Effector memory CD8-positive, alpha-beta T cell (primary cell): Measurements from ENCODE around the gene INPP4B.

Experiments
- ATAC-seq: fragments of 150-1000 bp; cut with Tn5 transposase; replicated peaks from 2 replicates; pipeline ENCODE4 v1.10.0; 2021; ENCODE audit warnings: mild to moderate bottlenecking, moderate library complexity
- DNase-seq, 3 experiments: peaks; one replicate each; pipeline ENCODE4 v3.0.0; 2021
- H3K27ac Mint-ChIP-seq, 2 donors: one replicate each; pipeline ENCODE4 v1.8.0; 2022; ENCODE audit warnings: mild to moderate bottlenecking in 2 of 2, mixed read lengths in 2 of 2, moderate library complexity in 2 of 2
- H3K27me3 Mint-ChIP-seq, 2 donors: one replicate each; pipeline ENCODE4 v1.8.0; 2022; ENCODE audit warnings: mixed read lengths in 2 of 2
- H3K36me3 Mint-ChIP-seq: one replicate; pipeline ENCODE4 v1.8.0; 2022; ENCODE audit warnings: mild to moderate bottlenecking, moderate library complexity, mixed read lengths; ENCODE audit not compliant: insufficient read depth
- H3K4me1 Mint-ChIP-seq, 2 donors: one replicate each; pipeline ENCODE4 v1.8.0; 2022; ENCODE audit warnings: low read depth in 2 of 2, mixed read lengths in 2 of 2
- H3K4me3 Mint-ChIP-seq, 2 donors: one replicate each; pipeline ENCODE4 v1.8.0; 2022; ENCODE audit warnings: mild to moderate bottlenecking in 2 of 2, mixed read lengths in 2 of 2, moderate library complexity in 2 of 2
- H3K9me3 Mint-ChIP-seq, 2 donors: one replicate each; pipeline ENCODE4 v1.8.0; 2022; ENCODE audit warnings: mixed read lengths in 2 of 2

INPP4B gene

DNA sequence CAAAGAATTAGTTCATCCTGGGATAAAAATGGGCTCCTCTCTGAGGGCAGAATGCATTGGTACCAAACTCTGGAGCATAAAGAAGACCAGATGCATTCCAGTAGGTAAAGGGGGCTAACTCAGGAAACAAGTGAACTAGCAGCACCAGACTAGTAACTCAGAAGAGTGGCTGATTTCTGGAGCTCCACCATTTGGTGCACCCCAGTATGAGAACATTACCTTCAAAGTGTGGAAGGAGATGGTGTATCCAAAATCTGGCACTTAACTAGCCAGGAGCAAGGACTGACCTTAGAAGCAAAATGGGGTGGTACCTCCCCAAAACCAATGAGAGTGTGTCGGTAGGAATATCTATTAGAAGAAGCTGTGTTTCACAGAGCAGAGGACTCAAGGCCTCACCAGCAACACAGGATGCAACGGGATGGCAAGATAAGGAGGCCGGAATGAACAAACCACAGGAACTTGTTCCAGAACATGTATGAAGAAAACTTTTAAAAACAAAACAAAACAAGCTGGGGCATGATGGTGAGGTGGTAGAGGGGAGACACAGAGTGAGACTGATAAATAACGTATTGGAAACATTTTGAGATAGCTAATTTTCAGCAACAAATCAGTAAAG, 142.3 kb downstream of the INPP4B start:
- no peaks in the 10 kb centered on the region for H3K9me3 Mint-ChIP-seq
- H3K27ac Mint-ChIP-seq: no peak overlapping the region
- ATAC-seq: peak; percentile 83
- DNase-seq: peak in 1 of 3 experiments; percentile 8
- no peak overlapping the region for H3K4me3 Mint-ChIP-seq
- peaks cover 0 to 5% of the 10 kb centered on the region in 2 donors for H3K4me1 Mint-ChIP-seq
- no peaks in the 10 kb centered on the region for H3K27me3 Mint-ChIP-seq
- no peaks in the 10 kb centered on the region for H3K36me3 Mint-ChIP-seq

DNA sequence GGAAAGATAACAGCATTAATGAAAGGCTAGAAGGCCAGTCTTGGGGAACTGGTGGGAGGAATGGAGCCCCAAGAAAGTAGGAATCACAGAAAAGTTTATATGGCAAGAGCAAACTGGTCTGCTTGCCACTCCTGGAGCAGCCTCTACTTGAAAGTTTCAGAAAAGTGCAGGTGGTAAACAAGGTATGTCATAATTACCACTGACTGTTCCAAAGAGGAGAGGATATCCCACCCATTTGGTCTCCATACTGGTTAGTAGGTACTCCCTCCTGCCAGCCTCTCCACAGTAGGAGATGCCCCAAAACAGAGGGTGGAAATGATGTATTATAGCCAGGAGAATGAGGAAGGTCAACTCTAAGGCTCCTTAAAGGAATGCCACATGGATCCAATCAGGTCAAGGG, 145.1 kb downstream of the INPP4B start:
- no peak for ATAC-seq
- DNase-seq: no peak
- peaks cover 6 to 10% of the 10 kb centered on the region in 2 donors for H3K4me1 Mint-ChIP-seq
- H3K27me3 Mint-ChIP-seq: no peaks in the 10 kb centered on the region
- no peaks in the 10 kb centered on the region for H3K36me3 Mint-ChIP-seq
- H3K9me3 Mint-ChIP-seq: no peaks in the 10 kb centered on the region
- no peak overlapping the region for H3K27ac Mint-ChIP-seq
- H3K4me3 Mint-ChIP-seq: no peak overlapping the region

DNA sequence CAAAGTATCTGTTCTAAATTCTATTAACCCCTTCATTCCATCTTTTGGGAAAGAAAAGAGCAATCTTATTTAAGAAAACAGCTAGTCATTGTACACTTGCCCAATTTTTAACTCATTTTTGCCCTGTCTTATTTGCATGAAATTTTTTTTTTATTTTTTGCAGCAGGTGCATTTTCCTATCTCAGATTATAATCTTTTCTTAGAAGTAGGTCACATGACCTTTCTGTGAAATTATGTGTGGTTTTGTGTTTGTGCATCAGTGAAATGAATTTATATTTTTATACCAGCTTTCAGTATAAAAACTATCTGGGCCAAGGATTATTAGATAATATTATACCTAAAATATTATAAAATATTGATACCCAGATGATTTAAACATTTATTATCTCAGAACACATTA, 145.6 kb downstream of the INPP4B start:
- ATAC-seq: no peak
- Mint-ChIP-seq H3K4me1 (peaks cover 6 to 13% of the 10 kb centered on the region in 2 donors), H3K4me3 (no peak overlapping the region)

DNA sequence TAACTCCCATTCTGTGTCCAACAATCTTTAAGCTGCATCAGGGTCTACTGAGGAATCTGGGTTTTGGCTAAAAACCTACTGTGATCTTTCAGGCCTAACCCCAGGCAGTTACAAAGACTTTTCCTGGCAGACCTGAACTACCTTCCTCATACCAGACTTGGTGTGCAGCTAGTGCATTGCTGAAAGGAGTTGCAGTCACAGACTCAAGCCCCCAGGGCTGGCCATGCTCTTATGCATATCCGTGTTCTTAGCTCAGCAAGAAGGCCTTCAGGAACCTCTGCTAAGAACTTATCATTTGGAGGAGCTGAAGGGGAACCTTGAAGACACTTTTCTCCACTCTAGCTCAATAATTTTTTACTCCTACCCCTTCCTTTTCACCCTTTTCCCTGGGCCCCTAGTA, 147.5 kb downstream of the INPP4B start:
- Mint-ChIP-seq H3K4me3 (no peak overlapping the region), H3K36me3 (peaks cover 3% of the 10 kb centered on the region), H3K27ac (peak overlapping the region in 1 of 2 donors; percentile 41), H3K27me3 (no peaks in the 10 kb centered on the region), H3K4me1 (peaks cover 6 to 13% of the 10 kb centered on the region in 2 donors), H3K9me3 (no peaks in the 10 kb centered on the region)
- ATAC-seq (no peak), DNase-seq (no peak)

More for the DNA sequence above, 145.6 kb downstream of the INPP4B start:
- H3K36me3 Mint-ChIP-seq: no peaks in the 10 kb centered on the region
- no peak overlapping the region for H3K27ac Mint-ChIP-seq
- H3K27me3 Mint-ChIP-seq: no peaks in the 10 kb centered on the region
- DNase-seq: no peak
- no peaks in the 10 kb centered on the region for H3K9me3 Mint-ChIP-seq

DNA sequence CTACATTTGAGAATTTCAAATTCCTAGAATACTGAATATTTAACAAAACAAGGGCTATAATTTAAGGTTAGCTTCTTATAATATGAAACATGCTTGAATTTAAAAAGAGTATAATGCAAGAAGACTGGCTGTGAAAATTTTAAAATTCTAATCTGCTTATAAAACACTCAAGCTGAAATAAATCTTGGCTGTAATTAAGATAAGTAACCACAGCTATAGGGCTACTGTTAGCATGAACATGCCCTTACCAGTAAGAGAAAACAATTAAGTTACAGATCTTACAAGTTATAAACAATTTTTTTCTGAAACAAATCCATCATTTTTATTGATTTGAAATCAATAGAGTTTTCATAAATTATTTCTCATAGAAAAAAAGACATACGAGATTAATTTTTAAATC, 148.2 kb downstream of the INPP4B start:
- Mint-ChIP-seq H3K4me1 (peaks cover 6 to 13% of the 10 kb centered on the region in 2 donors), H3K27me3 (no peaks in the 10 kb centered on the region), H3K4me3 (no peak overlapping the region), H3K27ac (no peak overlapping the region), H3K36me3 (peaks cover 3% of the 10 kb centered on the region), H3K9me3 (no peaks in the 10 kb centered on the region)
- DNase-seq (no peak), ATAC-seq (no peak)

DNA sequence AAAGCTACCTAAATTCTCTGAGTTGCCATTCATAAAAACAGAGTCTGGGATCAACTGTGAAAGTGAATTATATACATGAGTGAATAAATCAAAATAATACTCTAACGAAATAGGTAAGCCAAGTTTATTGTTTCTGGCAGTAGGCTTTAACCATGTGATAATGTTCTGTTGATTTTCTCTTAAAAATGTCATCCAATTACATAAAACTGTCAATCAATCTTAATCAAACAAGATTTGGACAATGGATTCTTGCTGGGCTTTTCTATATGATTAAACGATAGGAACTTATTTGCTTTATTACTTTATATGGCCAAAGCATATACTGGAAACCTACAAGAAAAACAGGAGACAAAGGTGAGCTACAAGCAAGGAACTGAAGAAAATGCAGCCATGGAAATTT, 148.8 kb downstream of the INPP4B start:
- H3K9me3 Mint-ChIP-seq: no peaks in the 10 kb centered on the region
- no peak for ATAC-seq
- no peak for DNase-seq
- H3K4me1 Mint-ChIP-seq: peaks cover 6 to 13% of the 10 kb centered on the region in 2 donors
- no peak overlapping the region for H3K4me3 Mint-ChIP-seq
- peaks cover 3% of the 10 kb centered on the region for H3K36me3 Mint-ChIP-seq
- no peaks in the 10 kb centered on the region for H3K27me3 Mint-ChIP-seq
- peak overlapping the region in 1 of 2 donors; percentile 47 for H3K27ac Mint-ChIP-seq

DNA sequence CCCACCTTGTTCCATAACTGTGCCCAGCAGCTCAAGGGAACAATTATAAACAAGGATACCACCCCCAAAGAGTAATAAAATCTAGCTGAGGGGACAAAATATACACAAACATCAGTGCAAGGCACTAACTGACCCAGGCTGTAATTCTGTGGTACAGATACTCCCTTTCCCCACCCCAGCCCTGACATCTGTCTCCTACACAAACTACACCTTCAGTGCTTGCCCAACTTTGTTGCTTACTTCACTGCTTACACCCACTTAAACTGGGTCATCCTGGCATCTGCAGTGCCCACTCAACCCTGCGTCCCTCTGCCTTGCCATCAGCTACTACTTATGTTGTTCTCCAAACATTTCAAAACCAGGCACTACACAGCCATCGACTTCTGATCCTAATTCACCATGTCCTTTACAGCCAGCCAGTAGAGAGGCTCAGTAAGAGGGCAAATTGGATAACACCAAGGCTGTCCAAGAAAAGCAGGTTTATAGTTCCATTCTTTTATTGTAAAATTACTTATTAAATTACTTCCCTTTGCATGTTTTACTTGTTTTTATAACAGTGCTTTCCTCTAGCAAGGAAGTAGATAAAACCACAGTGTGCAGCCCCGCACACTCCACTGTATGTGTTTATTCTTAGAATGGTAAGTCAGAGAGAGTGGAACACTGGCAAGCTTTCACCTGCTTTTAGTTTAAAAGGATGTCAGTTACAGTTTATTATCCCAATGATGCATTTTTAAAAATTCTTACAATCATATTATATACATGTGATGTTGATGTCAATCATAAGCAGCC, 149.6 kb downstream of the INPP4B start:
- Mint-ChIP-seq H3K9me3 (no peaks in the 10 kb centered on the region), H3K4me3 (peak overlapping the region in 1 of 2 donors; percentile 35), H3K27me3 (no peaks in the 10 kb centered on the region), H3K27ac (peak overlapping the region in 1 of 2 donors; percentile 47), H3K36me3 (peaks cover 3% of the 10 kb centered on the region), H3K4me1 (peaks cover 6 to 13% of the 10 kb centered on the region in 2 donors)
- peak; percentile 33 for ATAC-seq
- DNase-seq: no peak

DNA sequence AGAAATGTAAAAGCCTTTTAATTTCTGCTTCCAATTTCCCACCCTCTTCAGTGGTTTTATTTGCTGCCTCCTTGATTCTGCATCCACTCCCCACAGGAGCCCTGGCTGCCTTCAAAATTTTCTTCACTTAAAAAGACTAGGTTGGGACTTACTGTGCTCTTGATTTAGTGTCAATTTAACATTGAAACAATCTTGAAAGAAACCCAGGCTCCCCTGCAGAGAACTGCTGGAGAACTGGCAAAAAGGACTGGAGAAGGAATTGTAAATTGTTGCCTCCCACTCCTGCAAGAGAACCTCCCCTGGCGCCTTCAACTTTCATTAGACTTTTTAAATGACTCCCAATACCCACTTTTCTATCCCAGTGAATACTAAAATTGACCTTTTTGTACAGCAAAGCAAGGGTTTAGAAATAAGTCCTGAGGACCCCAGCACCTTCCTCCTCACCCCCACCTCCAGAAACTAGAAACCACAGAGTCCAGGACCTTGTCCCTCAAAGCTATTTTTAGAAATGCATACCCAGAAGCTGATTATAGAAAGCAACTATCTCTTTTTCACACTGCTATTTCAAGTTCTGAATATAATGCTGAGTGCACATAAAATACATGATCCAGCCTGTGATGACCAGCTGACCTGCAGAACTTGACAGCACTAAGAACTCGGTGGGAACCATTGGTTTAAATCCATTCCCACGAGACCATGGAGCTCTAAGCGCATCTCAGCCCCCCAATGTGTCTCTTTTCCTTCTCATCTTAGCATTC, 155.5 kb downstream of the INPP4B start:
- ATAC-seq: no peak
- DNase-seq: no peak
- Mint-ChIP-seq H3K27me3 (no peaks in the 10 kb centered on the region), H3K4me3 (no peak overlapping the region), H3K9me3 (no peaks in the 10 kb centered on the region), H3K27ac (no peak overlapping the region), H3K4me1 (no peaks in the 10 kb centered on the region), H3K36me3 (peaks cover 3% of the 10 kb centered on the region)

DNA sequence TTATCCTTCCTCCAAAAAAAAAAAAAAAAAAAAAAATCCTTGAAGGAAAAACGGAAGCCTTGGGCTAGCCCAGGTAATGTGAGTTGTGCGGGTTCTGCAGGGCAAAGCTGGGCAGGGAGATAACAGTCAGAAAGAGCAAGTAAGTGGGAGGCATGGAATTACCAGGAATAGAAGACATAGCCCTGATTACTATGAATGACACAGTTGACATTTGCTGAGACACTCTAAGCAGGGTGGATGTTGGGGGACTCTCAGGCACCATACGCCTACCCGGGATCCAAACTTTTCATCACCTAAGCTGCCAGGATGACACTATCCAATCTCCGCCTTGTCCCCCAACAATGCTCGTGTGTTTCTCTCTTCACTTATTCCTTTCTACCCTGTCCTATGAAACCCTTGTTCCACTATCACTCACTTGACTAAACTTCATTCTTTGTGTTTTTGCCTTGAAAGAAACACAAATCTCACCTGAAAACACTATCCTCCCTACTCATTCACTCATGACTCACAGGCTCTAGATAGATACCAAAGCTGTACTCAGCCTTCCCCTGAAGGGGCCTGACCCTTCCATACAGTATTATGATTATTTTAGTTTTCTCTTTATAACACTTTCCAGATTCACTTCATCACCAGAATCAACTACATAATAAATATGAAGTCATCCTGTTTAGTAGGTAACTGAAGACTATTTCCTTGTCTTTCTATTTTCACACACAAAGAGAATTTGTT, 158.4 kb downstream of the INPP4B start:
- no peaks in the 10 kb centered on the region for H3K36me3 Mint-ChIP-seq
- no peaks in the 10 kb centered on the region for H3K9me3 Mint-ChIP-seq
- no peak overlapping the region for H3K4me3 Mint-ChIP-seq
- DNase-seq (no peak), ATAC-seq (no peak)
- H3K4me1 Mint-ChIP-seq: no peaks in the 10 kb centered on the region
- H3K27ac Mint-ChIP-seq: no peak overlapping the region
- H3K27me3 Mint-ChIP-seq: peaks cover 0 to 8% of the 10 kb centered on the region in 2 donors

DNA sequence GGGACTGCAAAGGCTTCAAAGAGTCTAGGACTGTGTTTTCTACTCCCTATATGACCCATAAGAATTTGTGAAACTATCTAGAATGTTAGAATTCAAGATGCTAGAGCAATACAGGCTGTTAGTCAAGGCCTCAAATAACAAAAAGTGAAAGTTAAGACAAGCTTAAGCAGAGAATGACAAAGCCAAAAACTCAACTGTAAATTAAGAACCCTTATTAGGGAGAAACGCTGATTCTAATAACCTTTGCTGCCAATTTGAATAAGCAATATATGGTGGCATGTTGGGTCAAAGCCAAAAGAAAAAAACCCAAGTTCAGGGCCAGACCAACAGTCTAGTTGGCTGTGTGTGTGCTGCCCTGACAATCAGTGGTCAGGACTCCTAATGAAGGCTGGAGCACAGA, 160.0 kb downstream of the INPP4B start:
- H3K4me1 Mint-ChIP-seq: no peaks in the 10 kb centered on the region
- H3K4me3 Mint-ChIP-seq: no peak overlapping the region
- ATAC-seq: no peak
- H3K9me3 Mint-ChIP-seq: no peaks in the 10 kb centered on the region
- H3K27ac Mint-ChIP-seq: no peak overlapping the region
- no peak for DNase-seq
- H3K36me3 Mint-ChIP-seq: no peaks in the 10 kb centered on the region
- peaks cover 5 to 8% of the 10 kb centered on the region in 2 donors for H3K27me3 Mint-ChIP-seq

DNA sequence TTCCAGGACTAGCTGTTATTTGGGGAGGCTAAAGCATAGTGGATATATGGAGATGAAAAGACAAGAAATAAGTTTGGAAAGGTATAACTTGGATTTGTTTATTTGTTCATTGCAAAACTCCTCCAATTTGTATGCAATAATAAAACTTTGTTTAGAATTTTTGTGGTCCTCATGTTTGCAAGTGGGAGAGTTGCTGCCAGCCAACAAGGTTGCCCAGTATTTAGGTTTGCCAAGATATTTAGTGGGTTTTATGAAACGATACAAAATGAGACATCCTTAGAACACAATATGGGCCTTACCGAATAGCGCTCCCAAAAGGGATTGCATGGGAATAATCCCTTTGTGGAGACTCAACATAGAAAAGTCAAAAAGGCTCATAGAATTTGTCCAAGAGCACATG, 162.1 kb downstream of the INPP4B start:
- Mint-ChIP-seq H3K27ac (no peak overlapping the region), H3K27me3 (peaks cover 5 to 8% of the 10 kb centered on the region in 2 donors), H3K36me3 (no peaks in the 10 kb centered on the region), H3K4me3 (no peak overlapping the region), H3K4me1 (no peaks in the 10 kb centered on the region), H3K9me3 (no peaks in the 10 kb centered on the region)
- ATAC-seq (no peak), DNase-seq (no peak)

DNA sequence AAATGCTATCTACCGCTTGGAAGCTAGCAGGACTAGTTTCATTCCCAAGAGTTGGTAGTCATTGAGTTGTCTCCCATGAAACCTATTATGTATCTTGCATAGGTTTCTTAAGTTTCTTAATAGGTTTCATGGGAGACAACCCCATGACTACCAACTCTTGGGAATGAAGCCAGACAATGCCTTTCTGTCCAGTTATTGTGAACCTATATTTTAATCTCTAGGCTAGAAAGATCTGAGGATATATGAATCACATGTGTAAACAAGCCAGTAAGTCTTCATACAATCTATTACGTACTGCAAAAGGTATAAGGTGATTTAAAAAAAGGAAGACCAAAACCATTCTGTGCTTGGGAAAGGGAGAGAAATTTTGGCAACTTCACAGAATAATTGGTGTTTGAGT, 162.6 kb downstream of the INPP4B start:
- Mint-ChIP-seq H3K4me1 (no peaks in the 10 kb centered on the region), H3K36me3 (no peaks in the 10 kb centered on the region), H3K27me3 (peaks cover 5 to 8% of the 10 kb centered on the region in 2 donors), H3K9me3 (no peaks in the 10 kb centered on the region), H3K27ac (no peak overlapping the region), H3K4me3 (no peak overlapping the region)
- ATAC-seq (no peak), DNase-seq (no peak)

DNA sequence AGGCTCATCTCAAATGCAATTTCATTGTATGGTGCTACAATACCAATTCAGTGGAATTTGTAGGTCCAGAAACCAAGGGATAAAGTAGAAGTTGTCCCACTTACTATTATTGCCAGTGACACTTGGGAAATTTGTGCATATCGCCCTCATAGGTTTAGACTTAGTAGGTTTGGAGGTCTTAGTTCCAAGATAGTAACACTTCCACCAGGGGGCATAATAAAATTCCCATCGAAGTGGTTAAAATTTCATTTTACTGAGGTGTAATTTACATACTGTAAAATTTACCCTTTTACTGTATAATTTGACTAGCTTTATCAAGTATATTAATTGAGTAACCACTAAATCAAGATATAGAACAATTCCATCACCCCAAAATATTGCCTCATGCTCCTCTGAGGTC, 174.6 kb downstream of the INPP4B start:
- no peaks in the 10 kb centered on the region for H3K4me1 Mint-ChIP-seq
- H3K9me3 Mint-ChIP-seq: peaks cover 2 to 25% of the 10 kb centered on the region in 2 donors
- no peak overlapping the region for H3K27ac Mint-ChIP-seq
- no peak overlapping the region for H3K4me3 Mint-ChIP-seq
- H3K27me3 Mint-ChIP-seq: peaks cover 0 to 7% of the 10 kb centered on the region in 2 donors
- no peaks in the 10 kb centered on the region for H3K36me3 Mint-ChIP-seq
- ATAC-seq: no peak
- DNase-seq: no peak
